UCSD-AML1 (cell line): Measurements from ENCODE around the gene GPR18.
A peak's percentile ranks its signal among the peaks of the same experiment; 100 is the strongest.
"Not testable (repeated sequence)": the region's sequence is repeated elsewhere in the genome, so short reads cannot be mapped to it uniquely, and the experiment has no call there.

ENCODE experiments used
- DNase-seq: peaks from one replicate; lab custom pipeline; 2025; ENCODE audit not compliant: unreplicated experiment; lab: John Stamatoyannopoulos, UW

GPR18 gene

DNA sequence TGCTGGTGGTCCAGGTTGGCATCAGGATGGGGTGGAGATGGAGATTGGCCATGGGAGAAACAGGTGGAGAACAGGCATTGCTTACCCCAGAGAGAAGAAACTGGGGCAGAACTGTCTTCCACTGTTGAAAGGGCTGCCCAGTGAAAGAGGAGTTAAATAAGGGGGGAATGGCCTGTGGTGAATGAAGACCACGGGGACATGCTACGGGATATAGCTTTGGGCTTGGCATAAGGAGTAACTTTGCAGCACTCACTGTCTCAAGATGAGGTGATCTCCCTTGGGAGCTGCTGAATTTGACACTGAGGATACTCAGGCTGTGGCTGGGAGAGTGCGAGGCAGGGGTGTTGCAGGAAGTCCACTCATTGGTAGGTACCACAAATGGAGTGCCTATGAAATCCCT, 10.6 kb upstream of the GPR18 start:
- no peak for DNase-seq

DNA sequence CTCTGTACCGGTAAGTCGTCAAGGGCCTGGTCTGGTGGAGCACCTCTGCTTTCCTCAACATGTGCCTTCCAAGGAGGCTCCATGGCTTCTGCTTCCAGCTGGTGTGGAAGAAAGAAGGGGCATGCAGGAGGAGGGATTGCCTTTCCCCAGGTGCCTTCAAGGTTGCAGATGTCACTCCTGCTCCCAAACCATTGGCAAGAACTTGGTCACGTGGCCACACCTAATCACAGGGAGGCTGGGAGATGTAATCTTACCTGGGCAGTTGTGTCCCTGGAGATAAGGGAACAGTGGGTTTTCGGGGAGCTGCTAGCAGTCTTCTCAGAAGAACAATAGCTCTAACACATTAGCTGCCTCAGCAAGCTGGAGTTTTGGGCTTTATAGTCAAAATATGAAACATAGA, 9.7 kb upstream of the GPR18 start:
- no peak for DNase-seq

DNA sequence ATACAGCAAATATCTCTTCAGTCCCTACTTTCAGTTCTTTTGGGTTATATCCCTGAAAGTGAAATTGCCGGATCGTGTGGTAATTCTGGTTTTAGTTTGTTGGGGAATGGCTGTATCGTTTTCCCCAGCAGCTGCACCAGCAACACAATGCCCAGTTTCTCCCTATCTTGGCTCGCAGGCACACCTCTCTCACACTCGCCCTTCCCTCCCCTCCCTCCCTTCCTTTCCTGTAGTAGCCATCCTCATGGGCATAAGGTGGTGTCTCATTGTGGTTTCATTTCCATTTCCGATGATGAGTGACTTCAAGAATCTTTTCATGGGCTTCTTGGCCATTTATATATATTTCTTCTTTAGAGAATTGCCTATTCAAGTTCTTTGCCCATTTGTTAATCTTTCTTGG, 8.6 kb upstream of the GPR18 start:
- DNase-seq, result no peak

DNA sequence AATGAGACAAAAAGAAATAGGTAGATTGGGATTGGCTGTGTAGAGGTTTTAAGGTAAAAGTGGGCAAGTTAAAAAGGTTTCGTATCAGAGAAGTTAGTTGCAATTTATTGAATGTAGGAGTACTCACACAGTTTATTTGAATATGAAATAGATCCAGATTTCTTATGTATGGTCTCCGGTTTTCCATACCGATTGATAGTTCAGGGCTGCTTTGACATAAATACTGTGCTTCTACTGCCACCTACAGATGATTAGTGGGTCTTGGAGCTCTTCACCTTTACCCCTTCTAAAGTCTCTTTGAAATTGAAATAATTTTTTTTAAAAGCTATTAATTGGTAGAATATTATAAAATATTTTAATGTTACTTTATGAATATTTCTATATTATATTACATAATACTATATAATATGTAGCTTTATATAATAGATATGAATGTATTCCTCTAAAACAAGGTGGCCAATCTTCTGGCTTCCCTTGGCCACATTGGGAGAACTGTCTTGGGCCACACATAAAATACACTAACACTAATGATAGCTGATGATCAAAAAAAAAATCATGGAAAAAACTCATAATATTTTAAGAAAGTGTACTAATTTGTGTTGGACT, 7.7 kb upstream of the GPR18 start:
- no peak for DNase-seq

DNA sequence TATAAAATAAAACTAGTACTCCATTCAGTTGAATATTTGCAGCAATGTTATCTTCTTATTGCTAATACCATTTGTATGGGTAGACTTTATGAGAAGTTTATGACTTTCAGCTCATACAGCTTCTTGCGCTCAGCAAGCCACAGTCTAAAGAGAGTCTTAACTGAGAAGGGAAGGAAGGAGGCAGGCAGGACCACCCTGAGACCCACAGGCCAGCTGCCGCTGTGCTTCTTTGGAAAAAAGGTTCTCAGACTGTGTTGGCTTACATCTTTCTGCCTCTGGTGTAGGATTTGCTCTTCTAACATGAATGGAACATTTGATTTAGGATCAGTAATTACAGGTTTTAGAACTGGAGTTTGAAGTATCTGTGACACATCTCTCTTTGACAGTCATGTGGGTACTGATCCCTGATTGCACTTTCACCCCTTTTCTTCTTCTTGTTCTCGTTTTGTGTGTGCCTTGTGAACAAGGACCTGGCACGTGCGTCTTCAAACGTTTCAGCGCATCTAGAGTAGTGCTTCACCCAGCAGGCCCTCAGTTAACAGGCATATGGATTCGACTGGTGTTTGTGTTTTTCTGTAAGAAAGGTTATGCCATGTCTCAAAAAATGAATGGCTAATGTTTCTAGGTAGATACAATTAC, 7.1 kb upstream of the GPR18 start:
- DNase-seq, result no peak

DNA sequence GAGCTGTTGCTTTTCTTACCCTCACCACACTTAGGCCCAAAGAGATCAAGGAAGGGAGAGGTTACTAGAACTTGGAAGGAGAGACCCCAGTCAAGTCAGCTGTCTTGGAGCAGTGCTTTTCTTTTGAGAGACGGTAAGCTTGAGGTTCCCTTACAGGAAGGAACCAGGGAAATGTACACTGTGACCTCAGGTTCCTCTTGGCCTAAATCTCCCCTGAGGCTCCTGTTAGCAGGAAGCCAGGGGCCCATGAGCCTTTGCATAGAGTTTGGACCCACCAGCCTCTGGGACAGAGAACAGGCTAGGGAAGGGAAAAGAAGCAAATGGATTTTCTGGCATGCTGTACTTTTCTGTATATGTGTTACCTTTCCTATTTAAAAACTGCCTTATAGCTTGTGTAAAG, 5.9 kb upstream of the GPR18 start:
- peak; percentile 29 for DNase-seq

DNA sequence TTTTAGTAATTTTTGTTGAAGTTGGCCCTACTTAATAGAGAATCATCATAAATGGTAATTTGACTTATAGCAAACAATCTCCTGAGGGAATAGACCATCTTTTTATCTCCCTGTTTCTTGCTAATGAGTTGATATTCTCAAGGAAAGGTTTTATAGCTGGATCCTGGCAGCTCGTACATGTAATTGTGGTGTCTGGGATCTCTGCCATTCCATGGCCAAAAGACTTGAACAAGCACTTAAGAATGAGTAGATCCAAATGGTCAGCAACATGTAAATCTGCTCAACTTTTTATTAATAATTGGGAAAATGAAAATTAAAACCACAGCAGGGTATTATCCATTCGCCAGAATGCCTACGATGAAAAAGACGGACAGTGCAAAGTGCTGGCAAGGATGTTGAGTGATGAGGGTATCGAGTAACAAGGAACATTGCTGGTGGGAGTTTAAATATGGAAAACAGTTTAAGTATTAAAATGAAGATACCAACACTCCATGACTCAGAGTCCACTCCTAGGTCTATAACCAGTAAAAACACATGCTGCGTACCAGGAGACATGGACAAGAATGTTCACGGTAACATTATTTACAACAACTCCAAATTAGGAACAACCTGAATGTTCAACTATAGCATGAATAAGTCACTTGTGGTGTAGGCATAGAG, 5.1 kb upstream of the GPR18 start:
- DNase-seq, result no peak

DNA sequence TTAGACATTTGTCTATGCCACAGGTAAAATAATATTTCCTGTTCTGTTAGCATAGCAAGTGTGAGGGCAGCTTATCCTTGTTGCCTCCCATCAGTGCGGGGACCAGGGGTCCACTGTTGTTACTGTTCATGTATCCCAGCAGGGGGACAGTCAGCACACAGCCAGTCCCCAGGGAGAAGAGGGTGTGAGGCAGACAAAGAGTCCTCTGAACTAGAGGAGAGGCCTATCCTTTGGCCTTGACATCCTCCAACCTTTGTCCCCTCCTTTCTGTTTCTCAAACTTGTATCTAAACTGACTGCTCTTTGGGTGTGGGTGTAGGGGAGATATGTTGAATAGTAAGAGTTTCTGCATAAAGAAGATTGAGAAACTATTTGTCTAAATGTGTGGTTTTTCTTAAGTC, 2.9 kb upstream of the GPR18 start:
- DNase-seq, result no peak

DNA sequence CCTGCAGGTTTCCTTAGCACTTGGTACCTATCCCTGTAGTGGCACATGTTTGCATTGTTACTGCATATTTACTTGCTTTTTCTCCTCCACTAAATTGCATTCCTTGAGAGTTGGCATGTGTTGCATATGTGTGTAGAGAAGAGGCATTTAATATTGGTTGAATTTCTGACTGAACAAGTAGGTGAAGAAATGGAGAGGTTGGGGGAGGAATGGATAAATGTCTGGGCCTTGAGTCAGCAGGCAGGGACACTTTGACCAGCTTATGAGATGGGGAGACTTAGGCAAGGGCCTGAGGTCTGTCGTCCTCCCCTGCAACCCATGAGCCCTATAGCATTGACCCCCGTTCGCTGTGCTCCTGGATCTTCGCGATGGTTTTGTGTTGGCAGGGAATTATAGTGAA, 2.0 kb upstream of the GPR18 start:
- DNase-seq, result no peak

DNA sequence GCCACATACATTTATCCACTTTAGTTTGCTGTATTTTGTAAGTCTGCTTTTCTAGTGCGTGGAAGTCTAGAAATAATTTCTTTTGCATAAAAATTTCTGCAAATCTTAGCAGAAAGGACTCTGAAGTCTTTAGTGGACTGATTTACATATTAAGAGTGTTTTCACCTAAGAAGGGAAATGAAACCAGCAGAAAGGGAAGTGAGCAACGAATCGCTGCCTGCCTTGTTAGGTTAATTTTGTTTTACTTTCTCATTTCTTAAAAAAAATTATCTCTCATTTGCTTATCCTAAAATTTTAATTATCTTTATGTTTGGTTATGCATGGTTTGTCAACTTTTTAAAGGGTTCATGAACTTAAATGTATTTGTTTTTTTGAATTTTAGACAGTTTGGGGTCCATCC, 767 bp upstream of the GPR18 start:
- DNase-seq, result no peak

DNA sequence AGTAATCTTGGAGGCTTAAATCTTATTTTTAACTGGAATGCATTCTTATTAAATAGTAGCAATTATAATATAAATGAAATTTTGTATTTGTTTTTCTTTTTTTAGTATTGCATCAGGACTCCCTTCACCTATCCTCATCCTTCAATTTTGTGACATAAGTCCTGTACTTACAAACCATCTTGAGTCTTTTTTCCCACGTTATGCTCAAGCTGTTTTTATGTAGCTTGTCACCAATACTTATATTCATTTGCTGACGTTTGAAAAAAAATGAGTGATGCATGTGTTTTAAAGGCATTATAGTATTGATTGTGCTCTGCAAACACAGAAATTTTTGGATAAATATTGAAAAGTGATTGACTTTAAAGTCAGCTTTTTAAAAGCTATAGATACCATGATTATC, 888 bp downstream of the GPR18 start:
- DNase-seq, result no peak

DNA sequence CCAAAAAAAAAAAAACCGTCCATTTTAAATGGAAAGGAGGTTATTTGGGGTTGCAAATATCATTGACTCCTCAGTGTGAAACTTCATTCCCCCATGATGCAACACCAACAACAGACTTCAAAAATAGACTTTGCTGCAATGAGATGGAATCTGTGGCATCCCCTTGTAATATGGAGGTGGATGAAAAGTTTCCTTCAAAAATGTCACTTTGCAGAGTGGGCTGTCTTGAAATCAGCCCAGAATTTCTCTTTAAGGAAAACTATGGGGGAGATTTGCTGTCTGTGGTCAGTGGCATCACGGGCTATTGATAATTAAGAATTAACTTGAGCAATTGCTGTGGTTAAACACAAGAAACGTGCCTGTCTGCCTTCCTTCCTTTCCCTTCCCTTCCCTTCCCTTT, 1.5 kb downstream of the GPR18 start:
- no peak for DNase-seq

DNA sequence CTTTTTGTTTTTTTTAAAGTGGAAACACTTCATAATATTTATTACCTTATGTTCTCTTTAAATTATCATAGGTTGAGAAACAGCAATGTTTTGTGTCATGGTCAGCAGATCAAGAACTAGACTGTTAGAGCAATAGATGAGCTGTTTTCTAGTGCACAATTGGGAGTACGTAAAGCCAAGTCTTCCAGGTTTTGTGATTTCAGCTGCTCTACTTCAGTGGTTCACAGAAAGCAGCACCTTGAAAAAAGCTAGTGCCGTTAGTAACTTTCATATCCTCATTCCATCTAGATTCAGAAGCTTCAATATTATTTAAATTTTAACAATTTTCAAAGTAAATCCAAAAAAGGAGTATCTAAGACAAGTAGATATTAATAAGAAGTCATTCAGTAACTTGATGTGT, 1.9 kb downstream of the GPR18 start:
- DNase-seq, result no peak

DNA sequence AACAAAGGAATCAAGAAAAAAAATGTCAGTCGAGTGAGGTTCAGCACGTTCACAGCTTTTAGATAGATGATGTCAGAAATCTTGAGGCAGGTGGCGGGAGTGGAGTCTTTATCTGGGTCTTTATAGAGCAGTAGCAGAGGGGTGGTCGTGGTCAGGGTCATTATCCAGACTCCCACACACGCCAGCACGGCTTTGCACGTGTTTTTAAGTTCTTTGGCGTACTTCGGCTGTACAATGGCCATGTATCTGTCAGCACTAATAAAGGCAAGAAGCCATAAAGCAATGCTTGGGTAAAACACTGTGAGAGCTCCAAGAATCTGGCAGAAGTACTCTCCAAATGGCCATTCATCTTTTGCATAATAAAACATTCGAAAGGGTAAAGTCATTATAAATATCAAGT, 2.9 kb downstream of the GPR18 start:
- DNase-seq, result no peak

DNA sequence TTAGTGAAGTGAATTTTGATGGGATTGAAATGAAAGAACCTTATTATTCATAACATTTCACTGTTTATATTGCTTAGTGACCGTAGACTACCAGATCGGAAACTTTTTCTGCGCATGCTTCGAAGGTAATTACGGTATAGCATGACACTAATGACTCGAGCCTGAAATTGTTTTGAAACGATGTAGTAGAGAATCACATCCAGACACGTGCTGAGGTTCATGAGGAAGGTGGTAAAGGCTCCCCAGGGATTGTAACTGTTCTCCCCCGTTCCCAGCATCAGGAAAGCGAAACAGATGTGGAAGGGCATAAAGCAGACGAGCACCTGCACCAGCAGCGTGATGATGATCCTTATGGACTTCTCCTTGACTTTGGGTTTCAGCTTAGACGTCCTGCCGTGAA, 3.3 kb downstream of the GPR18 start:
- no peak for DNase-seq

DNA sequence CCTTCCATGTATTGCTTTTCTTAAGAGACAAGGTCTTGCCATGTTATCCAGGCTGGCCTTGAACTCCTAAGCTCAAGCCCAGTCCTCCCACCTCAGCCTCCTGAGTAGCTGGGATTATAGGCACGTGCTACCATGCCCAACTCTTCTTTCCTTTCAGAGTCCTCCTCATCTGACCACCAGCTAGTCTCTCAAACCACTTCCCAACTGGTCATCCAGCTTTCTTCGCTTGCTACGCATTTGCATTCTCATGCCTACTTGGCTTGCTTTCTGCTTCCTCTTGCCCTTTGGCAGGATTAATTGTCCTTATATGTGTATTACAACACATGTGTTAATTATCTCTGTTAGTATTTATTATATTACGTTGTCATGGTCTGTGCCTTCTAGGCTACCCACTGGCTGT, 6.3 kb downstream of the GPR18 start:
- DNase-seq, result no peak

DNA sequence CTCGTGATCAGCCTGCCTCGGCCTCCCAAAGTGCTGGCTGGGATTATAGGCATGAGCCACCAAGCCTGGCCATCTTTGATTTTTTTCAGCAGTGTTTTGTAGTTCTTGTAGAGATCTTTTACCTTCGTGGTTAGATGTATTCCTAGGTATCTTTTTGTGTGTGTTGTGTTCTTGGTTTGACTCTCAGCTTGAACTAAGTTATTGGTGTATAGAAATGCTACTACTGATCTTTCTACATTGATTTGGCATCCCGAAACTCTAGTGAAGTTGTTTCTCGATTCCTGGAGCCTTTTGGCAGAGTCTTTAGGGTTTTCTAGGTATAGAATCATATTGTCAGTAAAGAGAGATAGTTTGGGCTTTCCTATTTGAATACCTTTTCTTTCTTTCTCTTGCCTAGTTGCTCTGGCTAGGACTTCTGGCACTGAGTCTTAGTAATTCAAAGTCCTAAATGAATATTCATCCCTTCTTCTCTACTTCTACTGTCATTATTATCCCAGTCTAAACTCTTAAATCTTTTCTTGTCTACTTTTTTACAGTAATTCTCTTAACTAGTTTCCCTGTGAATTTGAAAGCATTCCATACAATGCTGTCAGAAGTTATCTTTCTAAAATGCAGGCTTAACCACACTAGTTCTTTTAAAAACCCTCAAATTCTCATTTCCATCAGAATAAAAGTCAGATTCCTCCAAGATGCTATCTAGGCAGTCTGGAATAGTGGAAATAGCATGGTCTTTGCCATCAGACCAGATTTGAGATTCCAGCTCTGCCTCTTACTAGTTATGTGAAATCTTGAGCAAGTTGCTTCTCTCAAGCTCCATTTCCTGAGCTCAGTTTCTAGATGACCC, 7.0 kb downstream of the GPR18 start:
- no peak for DNase-seq

DNA sequence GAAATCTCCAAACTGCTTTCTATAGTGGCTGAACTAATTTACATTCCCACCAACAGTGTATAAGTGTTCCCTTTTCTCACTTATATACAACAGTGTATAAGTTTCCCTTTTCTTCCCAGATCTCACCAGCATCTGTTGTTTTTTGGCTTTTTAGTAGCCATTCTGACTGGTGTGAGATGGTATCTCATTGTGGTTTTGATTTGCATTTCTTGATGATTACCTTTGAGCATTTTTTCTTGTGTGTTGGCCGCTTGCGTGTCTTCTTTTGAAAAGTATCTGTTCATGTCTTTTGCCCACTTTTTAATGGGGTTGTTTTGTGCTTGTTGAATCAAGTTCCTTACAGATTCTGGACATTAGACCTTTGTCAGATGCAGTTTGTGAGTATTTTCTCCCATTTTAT, 8.6 kb downstream of the GPR18 start:
- not testable (repeated sequence) for DNase-seq

DNA sequence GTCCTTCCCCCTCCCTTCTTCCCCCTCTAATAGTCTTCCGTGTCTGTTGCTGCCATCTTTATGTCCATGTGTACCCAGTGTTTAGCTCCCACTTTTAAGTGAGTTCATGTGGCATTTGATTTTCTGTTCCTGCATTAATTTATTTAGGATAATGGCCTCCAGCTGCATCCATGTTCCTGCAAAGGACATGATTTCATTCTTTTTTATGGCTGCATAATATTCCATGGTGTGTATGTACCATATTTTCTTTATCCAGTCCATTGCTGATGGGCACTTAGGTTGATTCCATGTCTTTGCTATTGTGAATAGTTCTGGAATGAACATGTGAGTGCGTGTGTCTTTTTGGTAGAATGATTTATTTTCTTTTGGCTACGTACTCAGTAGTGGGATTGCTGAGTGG, 9.0 kb downstream of the GPR18 start:
- DNase-seq, result not testable (repeated sequence)

DNA sequence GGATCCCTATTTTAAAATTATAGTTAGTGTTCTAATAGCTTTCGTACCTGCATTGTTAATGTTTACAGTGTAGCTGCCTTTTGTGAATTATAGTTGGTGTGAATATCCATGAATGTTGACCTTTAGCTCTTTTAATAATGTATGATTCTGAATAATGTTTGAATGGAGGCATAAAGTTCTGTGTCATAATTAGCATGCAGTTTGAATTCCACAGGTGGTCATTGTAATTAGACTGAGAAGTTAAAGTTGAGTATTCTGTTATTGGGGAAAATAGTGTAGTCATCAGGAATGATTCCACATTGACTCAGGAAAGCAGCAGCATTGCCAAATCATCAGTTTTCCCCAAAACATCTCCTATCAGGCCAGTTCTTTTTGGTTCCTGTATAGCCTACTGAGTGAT, 12.1 kb downstream of the GPR18 start:
- DNase-seq, result no peak

DNA sequence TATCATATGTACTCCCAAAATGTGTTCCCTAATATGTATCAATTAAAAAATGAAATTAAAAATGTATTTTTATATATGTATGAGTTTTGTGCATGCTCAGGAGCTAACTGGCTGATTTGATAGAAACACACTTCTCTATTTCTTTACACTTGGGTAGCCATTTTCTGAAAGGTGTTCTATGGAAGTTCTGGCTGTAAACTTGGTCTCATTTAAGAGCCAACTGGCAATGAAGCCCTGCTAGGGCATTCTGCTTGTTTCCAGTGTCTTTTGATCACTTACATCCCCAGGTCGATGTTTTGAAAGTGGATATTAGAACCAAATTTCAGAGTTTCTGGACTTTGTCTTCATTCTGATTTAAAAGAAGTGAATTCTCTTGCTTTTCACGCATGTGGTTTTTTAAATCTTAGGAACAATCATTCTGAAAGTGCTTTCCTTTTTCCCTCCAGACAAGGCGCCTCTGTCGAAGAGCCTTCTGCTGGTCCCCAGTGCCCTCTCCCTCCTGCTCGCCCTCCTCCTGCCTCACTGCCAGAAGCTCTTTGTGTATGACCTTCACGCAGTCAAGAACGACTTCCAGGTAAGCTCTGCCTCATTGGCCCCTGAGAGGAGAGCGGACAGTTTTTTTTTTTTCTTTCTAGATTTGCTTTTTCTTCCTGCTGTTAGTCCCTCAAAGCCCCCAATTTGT, 20.1 kb downstream of the GPR18 start:
- no peak for DNase-seq
